Activated naive CD4-positive, alpha-beta T cell treated with anti-CD3 and anti-CD28 coated beads, Interleukin-2, amount 50 U/mL, for 24 hours (primary cell): ENCODE results near the gene CRYGS.

Experiments
- H3K27ac Mint-ChIP-seq: one replicate; pipeline ENCODE4 v1.8.0; 2021; ENCODE audit warnings: mild to moderate bottlenecking, mixed read lengths
- H3K27me3 Mint-ChIP-seq: one replicate; pipeline ENCODE4 v1.8.0; 2021; ENCODE audit warnings: mixed read lengths
- H3K36me3 Mint-ChIP-seq: one replicate; pipeline ENCODE4 v1.8.0; 2021; ENCODE audit warnings: mixed read lengths
- H3K4me1 Mint-ChIP-seq: one replicate; pipeline ENCODE4 v1.8.0; 2021; ENCODE audit warnings: mixed read lengths
- H3K4me3 Mint-ChIP-seq: one replicate; pipeline ENCODE4 v1.8.0; 2021; ENCODE audit warnings: mild to moderate bottlenecking, mixed read lengths
- H3K9me3 Mint-ChIP-seq: one replicate; pipeline ENCODE4 v1.8.0; 2021; ENCODE audit warnings: mixed read lengths

The CRYGS gene

GRCh38 chr3:186496016-186496415 lies 48.2 kb downstream of the CRYGS start:
- Mint-ChIP-seq H3K27me3 (no peaks in the 10 kb centered on the region), H3K4me1 (no peaks in the 10 kb centered on the region), H3K9me3 (no peaks in the 10 kb centered on the region), H3K36me3 (no peaks in the 10 kb centered on the region), H3K4me3 (no peak overlapping the region), H3K27ac (no peak overlapping the region)

DNA sequence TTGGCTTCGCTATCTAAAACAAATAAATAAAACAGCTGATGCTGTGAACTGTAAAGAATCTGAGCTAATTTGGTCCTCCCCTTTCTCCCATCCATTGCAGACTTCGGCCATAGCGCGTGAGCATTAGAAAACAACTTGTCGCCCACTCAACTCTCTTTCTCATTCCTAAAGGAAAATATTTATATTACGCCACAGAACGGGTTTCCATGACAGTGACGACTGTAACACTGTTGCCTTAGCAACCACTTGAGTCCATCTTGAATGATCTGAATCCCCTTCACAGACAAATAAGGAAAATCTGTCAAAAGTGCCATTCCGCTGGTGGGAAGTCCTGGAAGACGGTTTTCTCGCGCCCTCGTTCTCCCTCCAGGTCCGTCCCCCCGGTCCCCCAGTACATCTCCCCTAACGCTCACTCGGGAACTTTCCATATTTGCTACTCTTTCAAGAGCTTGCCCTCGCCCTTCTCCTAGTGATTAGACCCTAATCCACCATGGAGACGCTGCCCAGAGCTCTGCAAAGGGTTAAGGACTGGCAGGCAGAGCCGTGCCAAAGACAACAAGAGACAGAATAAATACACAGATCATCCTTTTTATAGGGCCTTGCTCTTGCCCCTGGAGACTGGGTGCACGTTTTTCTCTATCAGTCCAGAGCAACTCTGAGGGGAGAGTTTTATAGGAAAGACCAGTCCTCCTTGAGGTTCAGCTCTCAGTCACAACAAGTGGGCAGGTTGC lies 50.5 kb downstream of the CRYGS start:
- no peak overlapping the region for H3K27ac Mint-ChIP-seq

DNA sequence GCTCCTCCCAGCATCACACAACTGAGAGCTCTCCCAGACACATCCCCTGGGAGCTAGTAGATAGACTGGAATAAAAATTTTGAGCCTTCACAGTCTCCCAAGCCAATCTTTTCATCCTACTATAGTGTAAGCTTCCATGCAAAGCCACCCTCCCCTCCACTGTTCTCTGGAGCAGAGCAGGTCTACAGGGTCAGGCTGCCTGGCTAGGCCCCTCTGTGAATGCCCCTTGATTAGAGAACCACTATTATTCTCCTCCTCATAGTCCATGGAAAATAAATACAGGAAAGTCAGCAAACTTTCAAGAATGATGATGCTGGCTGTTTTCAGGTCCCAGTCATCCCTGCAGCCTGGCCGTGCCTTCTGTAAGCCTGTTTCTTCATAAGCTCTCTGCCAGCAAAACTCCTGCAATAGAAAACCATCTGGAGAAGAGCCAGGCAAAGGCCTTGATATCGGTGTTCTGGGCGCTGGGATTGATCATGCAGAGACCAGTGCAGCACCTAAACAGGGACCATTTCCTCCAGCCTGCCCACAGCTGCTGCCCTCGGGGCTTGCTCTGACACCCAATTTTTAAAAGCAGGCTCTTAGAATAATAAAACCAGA lies 51.7 kb downstream of the CRYGS start:
- no peaks in the 10 kb centered on the region for H3K36me3 Mint-ChIP-seq
- H3K27me3 Mint-ChIP-seq: no peaks in the 10 kb centered on the region
- peaks cover 8% of the 10 kb centered on the region for H3K4me1 Mint-ChIP-seq
- H3K27ac Mint-ChIP-seq: no peak overlapping the region
- no peaks in the 10 kb centered on the region for H3K9me3 Mint-ChIP-seq
- H3K4me3 Mint-ChIP-seq: no peak overlapping the region

More for the DNA sequence above, 50.5 kb downstream of the CRYGS start:
- Mint-ChIP-seq H3K36me3 (no peaks in the 10 kb centered on the region), H3K9me3 (no peaks in the 10 kb centered on the region), H3K27me3 (no peaks in the 10 kb centered on the region), H3K4me1 (peaks cover 4% of the 10 kb centered on the region), H3K4me3 (no peak overlapping the region)

- H3K4me3 Mint-ChIP-seq: no peak overlapping the region
- H3K9me3 Mint-ChIP-seq: no peaks in the 10 kb centered on the region
- H3K4me1 Mint-ChIP-seq: peaks cover 8% of the 10 kb centered on the region
- no peaks in the 10 kb centered on the region for H3K36me3 Mint-ChIP-seq
- no peaks in the 10 kb centered on the region for H3K27me3 Mint-ChIP-seq
- H3K27ac Mint-ChIP-seq: no peak overlapping the region
Observed at GRCh38 chr3:186489507-186489906, 54.7 kb downstream of the CRYGS start.
